K562 treated with DMSO at 1 percent for 48 hours (cell line): ENCODE measurements around the gene GLYATL2. TPM values are rescaled to one million over a fixed set of nuclear protein-coding genes. Genes with fewer than 3 reads are reported as not detected.

Experiments used
- total RNA-seq: library from RNA; unstranded; fragments of 300-600 nt; gene quantifications from 2 replicates; pipeline ENCODE4 v1.2.3, GENCODE V29; 2022; ENCODE audit warnings: low replicate concordance; ENCODE audit errors: extremely low read depth

GLYATL2 gene, protein sequence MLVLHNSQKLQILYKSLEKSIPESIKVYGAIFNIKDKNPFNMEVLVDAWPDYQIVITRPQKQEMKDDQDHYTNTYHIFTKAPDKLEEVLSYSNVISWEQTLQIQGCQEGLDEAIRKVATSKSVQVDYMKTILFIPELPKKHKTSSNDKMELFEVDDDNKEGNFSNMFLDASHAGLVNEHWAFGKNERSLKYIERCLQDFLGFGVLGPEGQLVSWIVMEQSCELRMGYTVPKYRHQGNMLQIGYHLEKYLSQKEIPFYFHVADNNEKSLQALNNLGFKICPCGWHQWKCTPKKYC
- total RNA-seq = not detected in 2 replicates

GRCh38 chr11:58844361-58845005 lies at the start of gene GLYATL2:
TSS of gene GLYATL2 (minus strand) at chr11:58844704. CDS start at chr11:58839612, 5,092 bp downstream.

Other genes with a start within 250 kb of the GLYATL2 start
- gene CNTF, start 222.0 kb downstream of the GLYATL2 start, total RNA-seq = not detected in 2 replicates
- not detected in 2 replicates for gene GLYAT, start 112.8 kb downstream of the GLYATL2 start, total RNA-seq
- gene GLYATL1, start 94.8 kb upstream of the GLYATL2 start, total RNA-seq = not detected in 2 replicates
- gene GLYATL1B, start 241.6 kb upstream of the GLYATL2 start, total RNA-seq = not detected in 2 replicates